GM18498 (cell line): ENCODE data around the gene PRR5.

Source experiments
- ATAC-seq: cut with Tn5 transposase; IDR thresholded peaks from one replicate; pipeline ENCODE4 v1.9.1; 2021; ENCODE audit warnings: mild to moderate bottlenecking, moderate library complexity; ENCODE audit not compliant: unreplicated experiment

PRR5 gene

GRCh38 chr22:44691796-44692661, 10.0 kb upstream of the PRR5 start:
- ATAC-seq, result no peak

GRCh38 chr22:44692662-44693007, 9.4 kb upstream of the PRR5 start:
- no peak for ATAC-seq

GRCh38 chr22:44693145-44693544, 8.9 kb upstream of the PRR5 start:
- no peak for ATAC-seq

GRCh38 chr22:44693756-44694155, 8.2 kb upstream of the PRR5 start:
- ATAC-seq, result no peak

GRCh38 chr22:44697423-44698141, 4.4 kb upstream of the PRR5 start:
- ATAC-seq, result no peak

GRCh38 chr22:44698531-44699421, 3.2 kb upstream of the PRR5 start:
- no peak for ATAC-seq

GRCh38 chr22:44700456-44700855, 1.5 kb upstream of the PRR5 start:
- no peak for ATAC-seq

GRCh38 chr22:44701187-44701790, 715 bp upstream of the PRR5 start:
- ATAC-seq, result no peak

GRCh38 chr22:44702479-44703198, 635 bp downstream of the PRR5 start:
- no peak for ATAC-seq

- no peak for ATAC-seq
These were observed 1.4 kb downstream of the PRR5 start for GRCh38 chr22:44703255-44703870.

GRCh38 chr22:44704159-44705021, 2.4 kb downstream of the PRR5 start:
- ATAC-seq, result no peak

- ATAC-seq, result no peak
These were observed 3.0 kb downstream of the PRR5 start for GRCh38 chr22:44705022-44705297.

GRCh38 chr22:44706488-44706887, 4.5 kb downstream of the PRR5 start:
- no peak for ATAC-seq

- no peak for ATAC-seq
These were observed 5.2 kb downstream of the PRR5 start for GRCh38 chr22:44707178-44707577.

- ATAC-seq, result no peak
These were observed 5.7 kb downstream of the PRR5 start for GRCh38 chr22:44707752-44708151.

- no peak for ATAC-seq
These were observed 7.9 kb downstream of the PRR5 start for GRCh38 chr22:44709881-44710392.

- ATAC-seq, result no peak
These were observed 8.7 kb downstream of the PRR5 start for GRCh38 chr22:44710474-44711240.

- ATAC-seq, result no peak
These were observed 9.2 kb downstream of the PRR5 start for GRCh38 chr22:44711241-44711560.
